RWPE1 (cell line): ENCODE data around the gene ADGRB3.

ENCODE experiments used
- CTCF ChIA-PET: fragments of 350-600 bp; sonication (Branson Sonifier 250); formaldehyde crosslinking; extraction: SDS; loops from one replicate; lab custom pipeline; 2021; lab: Yijun Ruan, JAX
- POLR2A ChIA-PET: fragments of 400-600 bp; formaldehyde crosslinking; extraction: SDS; loops from one replicate; lab custom pipeline; 2020; ENCODE audit warnings: antibody characterized with exemption; ENCODE audit not compliant: low non-redundant PET; lab: Yijun Ruan, JAX
- DNase-seq: peaks from one replicate; pipeline ENCODE4 v3.0.0; 2012; ENCODE audit warnings: low spot score
- H3K27ac ChIP-seq: fragments of 450-650 bp; 2 replicates; pipeline ENCODE4 v1.5.1; 2017
- CTCF ChIP-seq: fragments of 450-650 bp; conservative IDR thresholded peaks from 2 replicates; pipeline ENCODE4 v1.5.1; 2017; ENCODE audit warnings: low read depth, mild to moderate bottlenecking

Gene ADGRB3

GRCh38 chr6:68990317-68990716 is 355.2 kb downstream of the ADGRB3 start:
- TF ChIP-seq CTCF = no peak
- DNase-seq = no peak
- no peak overlapping the region for H3K27ac ChIP-seq
- ChIA-PET CTCF (no interaction called here), POLR2A (no interaction called here)

GRCh38 chr6:68993911-68994310 is 358.8 kb downstream of the ADGRB3 start:
- no peak for DNase-seq
- ChIA-PET CTCF (no interaction called here), POLR2A (no interaction called here)
- TF ChIP-seq CTCF = no peak
- no peak overlapping the region for H3K27ac ChIP-seq

GRCh38 chr6:68994521-68994920 is 359.4 kb downstream of the ADGRB3 start:
- DNase-seq = no peak
- CTCF ChIA-PET = no interaction called here
- no peak overlapping the region for H3K27ac ChIP-seq
- no peak for TF ChIP-seq CTCF
- POLR2A ChIA-PET = no interaction called here

- CTCF ChIA-PET = no interaction called here
- H3K27ac ChIP-seq = no peak overlapping the region
- DNase-seq = no peak
Measured at GRCh38 chr6:69005199-69005598, 370.1 kb downstream of the ADGRB3 start.

GRCh38 chr6:69007781-69008180 is 372.7 kb downstream of the ADGRB3 start:
- POLR2A ChIA-PET = no interaction called here
- H3K27ac ChIP-seq = no peak overlapping the region
- CTCF ChIA-PET = interaction anchor here (0.5 to 0.6 kb wide), 2 partner anchors 41 to 169 kb away, joined by 3 read pairs; no protein-coding TSS in a partner anchor
- DNase-seq = no peak
- TF ChIP-seq CTCF = no peak

More at GRCh38 chr6:69005199-69005598, 370.1 kb downstream of the ADGRB3 start:
- POLR2A ChIA-PET = no interaction called here
- no peak for TF ChIP-seq CTCF

GRCh38 chr6:69012211-69012610 is 377.1 kb downstream of the ADGRB3 start:
- no peak overlapping the region for H3K27ac ChIP-seq
- ChIA-PET POLR2A (no interaction called here), CTCF (no interaction called here)
- no peak for TF ChIP-seq CTCF
- no peak for DNase-seq

GRCh38 chr6:69012876-69013275 is 377.8 kb downstream of the ADGRB3 start:
- H3K27ac ChIP-seq = no peak overlapping the region
- TF ChIP-seq CTCF = no peak
- ChIA-PET POLR2A (no interaction called here), CTCF (no interaction called here)
- DNase-seq = no peak
